ENCODE results near the gene ASS1.

DNA sequence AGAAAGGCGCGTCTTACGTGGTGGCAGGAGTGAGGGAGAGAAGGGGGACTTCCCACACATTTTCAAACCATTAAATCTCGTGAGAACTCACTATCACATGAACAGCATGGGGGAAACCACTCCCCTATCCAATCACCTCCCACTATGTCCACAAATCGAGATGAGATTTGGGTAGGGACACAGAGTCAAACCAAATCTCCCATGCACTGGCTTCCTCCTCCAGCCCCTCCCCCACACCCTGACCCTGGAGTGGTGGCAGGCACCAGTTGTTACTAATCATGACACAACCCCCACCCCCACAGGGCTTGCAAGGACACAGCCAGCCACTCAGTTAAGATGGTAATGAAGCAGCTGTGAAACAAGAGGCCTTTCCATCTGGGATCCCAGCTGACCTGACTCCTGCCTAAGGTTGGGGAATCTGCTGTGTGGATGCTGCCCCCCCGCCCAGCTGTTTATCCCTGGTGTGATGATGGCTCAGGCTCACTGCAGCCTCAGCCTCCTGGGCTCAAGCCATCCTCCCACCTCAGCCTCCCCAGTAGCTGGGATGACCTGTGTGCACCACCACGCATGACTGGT is 77.6 kb downstream of the ASS1 start:
- TF ChIP-seq, protein P1, sequence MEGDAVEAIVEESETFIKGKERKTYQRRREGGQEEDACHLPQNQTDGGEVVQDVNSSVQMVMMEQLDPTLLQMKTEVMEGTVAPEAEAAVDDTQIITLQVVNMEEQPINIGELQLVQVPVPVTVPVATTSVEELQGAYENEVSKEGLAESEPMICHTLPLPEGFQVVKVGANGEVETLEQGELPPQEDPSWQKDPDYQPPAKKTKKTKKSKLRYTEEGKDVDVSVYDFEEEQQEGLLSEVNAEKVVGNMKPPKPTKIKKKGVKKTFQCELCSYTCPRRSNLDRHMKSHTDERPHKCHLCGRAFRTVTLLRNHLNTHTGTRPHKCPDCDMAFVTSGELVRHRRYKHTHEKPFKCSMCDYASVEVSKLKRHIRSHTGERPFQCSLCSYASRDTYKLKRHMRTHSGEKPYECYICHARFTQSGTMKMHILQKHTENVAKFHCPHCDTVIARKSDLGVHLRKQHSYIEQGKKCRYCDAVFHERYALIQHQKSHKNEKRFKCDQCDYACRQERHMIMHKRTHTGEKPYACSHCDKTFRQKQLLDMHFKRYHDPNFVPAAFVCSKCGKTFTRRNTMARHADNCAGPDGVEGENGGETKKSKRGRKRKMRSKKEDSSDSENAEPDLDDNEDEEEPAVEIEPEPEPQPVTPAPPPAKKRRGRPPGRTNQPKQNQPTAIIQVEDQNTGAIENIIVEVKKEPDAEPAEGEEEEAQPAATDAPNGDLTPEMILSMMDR (IDR thresholded peaks at IDR 0.05): no peak
- no peak for TF ChIP-seq EZH2 (IDR thresholded peaks at IDR 0.05; ENCODE audit: borderline replicate concordance, insufficient read depth, low read depth, low read length, poor library complexity, severe bottlenecking)
